GM23338 (cell line): ENCODE results near the gene RNF157. TPM values are rescaled to one million over a fixed set of nuclear protein-coding genes. Genes with fewer than 3 reads are reported as not detected.

ENCODE experiments used
- ATAC-seq: fragments of 200-7000 bp; cut with Tn5 transposase; 3 replicates; pipeline ENCODE4 v1.9.1; 2020
- DNase-seq: peaks from one replicate; pipeline ENCODE4 v3.0.0-alpha.2; 2015; ENCODE audit warnings: low spot score
- H2AFZ ChIP-seq: fragments of 200-600 bp; sonication (generic); 2 replicates; pipeline ENCODE4 v1.8.0; 2016; ENCODE audit warnings: antibody characterized with exemption, mild to moderate bottlenecking, moderate library complexity
- H3F3A ChIP-seq: fragments of 200-600 bp; sonication (generic); replicated peaks from 2 replicates; pipeline ENCODE4 v1.8.0; 2017; ENCODE audit warnings: antibody characterized with exemption, mixed run types, low read depth
- H3K27ac ChIP-seq: fragments of 200-600 bp; sonication (generic); 2 replicates; pipeline ENCODE4 v1.6.1; 2016; ENCODE audit warnings: low read depth
- H3K27me3 ChIP-seq: fragments of 200-600 bp; sonication (generic); 2 replicates; pipeline ENCODE4 v1.8.0; 2016; ENCODE audit warnings: mild to moderate bottlenecking, mixed run types, moderate library complexity; ENCODE audit not compliant: insufficient read depth
- H3K36me3 ChIP-seq: fragments of 200-600 bp; sonication (generic); 2 replicates; pipeline ENCODE4 v1.8.0; 2016; ENCODE audit warnings: mild to moderate bottlenecking; ENCODE audit not compliant: insufficient read depth
- H3K4me1 ChIP-seq: fragments of 200-600 bp; sonication (generic); 2 replicates; pipeline ENCODE4 v1.8.0; 2016; ENCODE audit warnings: mild to moderate bottlenecking, moderate library complexity; ENCODE audit not compliant: insufficient read depth
- H3K4me2 ChIP-seq: fragments of 200-600 bp; sonication (generic); 2 replicates; pipeline ENCODE4 v1.7.1; 2017; ENCODE audit warnings: mixed run types
- H3K4me3 ChIP-seq: fragments of 200-600 bp; sonication (generic); 2 replicates; pipeline ENCODE4 v1.6.1; 2016; ENCODE audit warnings: mixed run types
- H3K79me2 ChIP-seq: fragments of 200-600 bp; sonication (generic); replicated peaks from 2 replicates; pipeline ENCODE4 v1.8.0; 2017; ENCODE audit warnings: mild to moderate bottlenecking; ENCODE audit not compliant: insufficient read depth
- H3K9me2 ChIP-seq: fragments of 200-600 bp; sonication (generic); 2 replicates; pipeline ENCODE4 v1.8.0; 2017; ENCODE audit not compliant: insufficient read depth
- H4K20me1 ChIP-seq: fragments of 200-600 bp; sonication (generic); replicated peaks from 2 replicates; pipeline ENCODE4 v1.8.0; 2017; ENCODE audit warnings: mild to moderate bottlenecking; ENCODE audit not compliant: insufficient read depth
- H3K27ac Mint-ChIP-seq: 2 replicates; pipeline ENCODE4 v1.8.0; 2020; ENCODE audit warnings: inconsistent platforms, mild to moderate bottlenecking, moderate library complexity, mixed read lengths
- H3K27me3 Mint-ChIP-seq: 3 replicates; pipeline ENCODE4 v1.8.0; 2022; ENCODE audit warnings: low read depth, mild to moderate bottlenecking, moderate library complexity, mixed read lengths, inconsistent platforms; ENCODE audit not compliant: insufficient read depth, poor library complexity
- H3K36me3 Mint-ChIP-seq: 3 replicates; pipeline ENCODE4 v1.8.0; 2021; ENCODE audit warnings: low read depth, mild to moderate bottlenecking, inconsistent platforms, moderate library complexity, mixed read lengths
- H3K4me1 Mint-ChIP-seq: 3 replicates; pipeline ENCODE4 v1.8.0; 2020; ENCODE audit warnings: mild to moderate bottlenecking, inconsistent platforms, mixed read lengths
- H3K4me3 Mint-ChIP-seq: 3 replicates; pipeline ENCODE4 v1.8.0; 2021; ENCODE audit warnings: moderate library complexity, mild to moderate bottlenecking, inconsistent platforms, mixed read lengths
- H3K9me3 Mint-ChIP-seq: 3 replicates; pipeline ENCODE4 v1.8.0; 2020; ENCODE audit warnings: moderate library complexity, mild to moderate bottlenecking, inconsistent platforms, mixed read lengths
- polyA plus RNA-seq: library from polyadenylated mRNA; unstranded; fragments of >200 nt; fragmentation: Nextera tagmentation; extraction: Ambion mirVana; gene quantifications from 2 replicates; pipeline ENCODE4 v1.2.1, GENCODE V29; 2016
- total RNA-seq: library from RNA; depleted of rRNA; stranded (reverse); fragments of >200 nt; shearing (Covaris generic); gene quantifications from 2 replicates; pipeline ENCODE4 v1.2.3, GENCODE V29; 2014
- TF ChIP-seq, protein P1 (sequence below): fragments of 250-450 bp; sonication (Bioruptor Pico); IDR thresholded peaks from 2 replicates; pipeline ENCODE4 v1.5.0; 2020; ENCODE audit warnings: mild to moderate bottlenecking, moderate library complexity

Gene RNF157
- total and polyA plus RNA-seq, 2 experiments from 2014 or later: 7.8 to 11.7 TPM

DNA sequence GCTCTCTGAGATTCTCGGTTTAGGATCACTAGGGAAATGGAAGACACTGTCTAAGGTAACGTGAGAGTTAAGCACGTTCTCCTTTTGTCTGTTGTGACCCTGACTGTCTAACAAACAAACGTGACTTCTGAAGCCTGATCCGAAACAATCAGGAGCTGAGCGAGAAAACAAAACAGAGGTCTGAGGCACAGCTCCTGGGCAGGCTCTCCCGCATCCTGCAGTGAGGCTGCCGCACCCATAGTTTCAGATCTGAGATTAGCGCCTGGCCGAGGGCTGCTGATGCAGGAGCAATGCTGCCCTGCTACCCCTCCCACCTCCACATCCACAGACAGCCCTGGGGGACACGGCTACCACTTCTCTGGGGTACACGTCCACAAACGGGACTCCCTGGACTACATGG is 46.7 kb downstream of the RNF157 start:
- H3K4me2 ChIP-seq: no peak overlapping the region
- peak; percentile 23 for DNase-seq

More for the DNA sequence above, 46.7 kb downstream of the RNF157 start:
- H3K4me1 ChIP-seq: peaks cover 12% of the 10 kb centered on the region; the same call in 1 of the 2 replicates
- no peak overlapping the region for H3K27ac ChIP-seq
- no peaks in the 10 kb centered on the region for H3K36me3 Mint-ChIP-seq
- TF ChIP-seq, protein P1, sequence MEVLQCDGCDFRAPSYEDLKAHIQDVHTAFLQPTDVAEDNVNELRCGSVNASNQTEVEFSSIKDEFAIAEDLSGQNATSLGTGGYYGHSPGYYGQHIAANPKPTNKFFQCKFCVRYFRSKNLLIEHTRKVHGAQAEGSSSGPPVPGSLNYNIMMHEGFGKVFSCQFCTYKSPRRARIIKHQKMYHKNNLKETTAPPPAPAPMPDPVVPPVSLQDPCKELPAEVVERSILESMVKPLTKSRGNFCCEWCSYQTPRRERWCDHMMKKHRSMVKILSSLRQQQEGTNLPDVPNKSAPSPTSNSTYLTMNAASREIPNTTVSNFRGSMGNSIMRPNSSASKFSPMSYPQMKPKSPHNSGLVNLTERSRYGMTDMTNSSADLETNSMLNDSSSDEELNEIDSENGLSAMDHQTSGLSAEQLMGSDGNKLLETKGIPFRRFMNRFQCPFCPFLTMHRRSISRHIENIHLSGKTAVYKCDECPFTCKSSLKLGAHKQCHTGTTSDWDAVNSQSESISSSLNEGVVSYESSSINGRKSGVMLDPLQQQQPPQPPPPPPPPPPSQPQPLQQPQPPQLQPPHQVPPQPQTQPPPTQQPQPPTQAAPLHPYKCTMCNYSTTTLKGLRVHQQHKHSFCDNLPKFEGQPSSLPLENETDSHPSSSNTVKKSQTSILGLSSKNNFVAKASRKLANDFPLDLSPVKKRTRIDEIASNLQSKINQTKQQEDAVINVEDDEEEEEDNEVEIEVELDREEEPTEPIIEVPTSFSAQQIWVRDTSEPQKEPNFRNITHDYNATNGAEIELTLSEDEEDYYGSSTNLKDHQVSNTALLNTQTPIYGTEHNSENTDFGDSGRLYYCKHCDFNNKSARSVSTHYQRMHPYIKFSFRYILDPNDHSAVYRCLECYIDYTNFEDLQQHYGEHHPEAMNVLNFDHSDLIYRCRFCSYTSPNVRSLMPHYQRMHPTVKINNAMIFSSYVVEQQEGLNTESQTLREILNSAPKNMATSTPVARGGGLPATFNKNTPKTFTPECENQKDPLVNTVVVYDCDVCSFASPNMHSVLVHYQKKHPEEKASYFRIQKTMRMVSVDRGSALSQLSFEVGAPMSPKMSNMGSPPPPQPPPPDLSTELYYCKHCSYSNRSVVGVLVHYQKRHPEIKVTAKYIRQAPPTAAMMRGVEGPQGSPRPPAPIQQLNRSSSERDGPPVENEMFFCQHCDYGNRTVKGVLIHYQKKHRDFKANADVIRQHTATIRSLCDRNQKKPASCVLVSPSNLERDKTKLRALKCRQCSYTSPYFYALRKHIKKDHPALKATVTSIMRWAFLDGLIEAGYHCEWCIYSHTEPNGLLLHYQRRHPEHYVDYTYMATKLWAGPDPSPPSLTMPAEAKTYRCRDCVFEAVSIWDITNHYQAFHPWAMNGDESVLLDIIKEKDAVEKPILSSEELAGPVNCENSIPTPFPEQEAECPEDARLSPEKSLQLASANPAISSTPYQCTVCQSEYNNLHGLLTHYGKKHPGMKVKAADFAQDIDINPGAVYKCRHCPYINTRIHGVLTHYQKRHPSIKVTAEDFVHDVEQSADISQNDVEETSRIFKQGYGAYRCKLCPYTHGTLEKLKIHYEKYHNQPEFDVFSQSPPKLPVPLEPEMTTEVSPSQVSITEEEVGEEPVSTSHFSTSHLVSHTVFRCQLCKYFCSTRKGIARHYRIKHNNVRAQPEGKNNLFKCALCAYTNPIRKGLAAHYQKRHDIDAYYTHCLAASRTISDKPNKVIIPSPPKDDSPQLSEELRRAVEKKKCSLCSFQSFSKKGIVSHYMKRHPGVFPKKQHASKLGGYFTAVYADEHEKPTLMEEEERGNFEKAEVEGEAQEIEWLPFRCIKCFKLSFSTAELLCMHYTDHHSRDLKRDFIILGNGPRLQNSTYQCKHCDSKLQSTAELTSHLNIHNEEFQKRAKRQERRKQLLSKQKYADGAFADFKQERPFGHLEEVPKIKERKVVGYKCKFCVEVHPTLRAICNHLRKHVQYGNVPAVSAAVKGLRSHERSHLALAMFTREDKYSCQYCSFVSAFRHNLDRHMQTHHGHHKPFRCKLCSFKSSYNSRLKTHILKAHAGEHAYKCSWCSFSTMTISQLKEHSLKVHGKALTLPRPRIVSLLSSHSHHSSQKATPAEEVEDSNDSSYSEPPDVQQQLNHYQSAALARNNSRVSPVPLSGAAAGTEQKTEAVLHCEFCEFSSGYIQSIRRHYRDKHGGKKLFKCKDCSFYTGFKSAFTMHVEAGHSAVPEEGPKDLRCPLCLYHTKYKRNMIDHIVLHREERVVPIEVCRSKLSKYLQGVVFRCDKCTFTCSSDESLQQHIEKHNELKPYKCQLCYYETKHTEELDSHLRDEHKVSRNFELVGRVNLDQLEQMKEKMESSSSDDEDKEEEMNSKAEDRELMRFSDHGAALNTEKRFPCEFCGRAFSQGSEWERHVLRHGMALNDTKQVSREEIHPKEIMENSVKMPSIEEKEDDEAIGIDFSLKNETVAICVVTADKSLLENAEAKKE (CRISPR knock-in tag): no peak
- H3K4me3 Mint-ChIP-seq: no peak overlapping the region
- H3K79me2 ChIP-seq: no peaks in the 10 kb centered on the region
- H2AFZ ChIP-seq: no peak overlapping the region
- no peaks in the 10 kb centered on the region for H3K9me3 Mint-ChIP-seq
- no peak overlapping the region for H3K27ac Mint-ChIP-seq
- H3F3A ChIP-seq: no peaks in the 10 kb centered on the region; the same call in 1 of the 2 replicates
- H3K27me3 Mint-ChIP-seq: peaks cover 5% of the 10 kb centered on the region
- H4K20me1 ChIP-seq: no peaks in the 10 kb centered on the region
- H3K9me2 ChIP-seq: no peaks in the 10 kb centered on the region; the same call in 1 of the 2 replicates
- peaks cover 21% of the 10 kb centered on the region for H3K4me1 Mint-ChIP-seq
- no peaks in the 10 kb centered on the region for H3K27me3 ChIP-seq
- no peak overlapping the region for H3K4me3 ChIP-seq
- H3K36me3 ChIP-seq: no peaks in the 10 kb centered on the region
- peak; percentile 54 for ATAC-seq
